Glutamatergic neuron (in vitro differentiated cells): ENCODE measurements around the gene AP2A1. TPM values are rescaled to one million over a fixed set of nuclear protein-coding genes. Genes with fewer than 3 reads are reported as not detected.

Experiments
- DNase-seq: peaks from one replicate; pipeline ENCODE4 v3.0.0; 2022
- H3K27ac Mint-ChIP-seq: one replicate; pipeline ENCODE4 v1.8.0; 2020; ENCODE audit warnings: mild to moderate bottlenecking, mixed read lengths, inconsistent platforms; ENCODE audit not compliant: unreplicated experiment
- H3K27me3 Mint-ChIP-seq: one replicate; pipeline ENCODE4 v1.8.0; 2020; ENCODE audit warnings: mild to moderate bottlenecking, moderate library complexity, mixed read lengths, inconsistent platforms; ENCODE audit not compliant: unreplicated experiment
- H3K36me3 Mint-ChIP-seq: one replicate; pipeline ENCODE4 v1.8.0; 2020; ENCODE audit warnings: mild to moderate bottlenecking, mixed read lengths, inconsistent platforms; ENCODE audit not compliant: unreplicated experiment
- H3K4me1 Mint-ChIP-seq: one replicate; pipeline ENCODE4 v1.8.0; 2020; ENCODE audit warnings: mild to moderate bottlenecking, low read depth, mixed read lengths, inconsistent platforms; ENCODE audit not compliant: unreplicated experiment
- H3K4me3 Mint-ChIP-seq: one replicate; pipeline ENCODE4 v1.8.0; 2020; ENCODE audit warnings: mild to moderate bottlenecking, mixed read lengths, inconsistent platforms; ENCODE audit not compliant: unreplicated experiment
- H3K9me3 Mint-ChIP-seq: one replicate; pipeline ENCODE4 v1.8.0; 2020; ENCODE audit warnings: mild to moderate bottlenecking, moderate library complexity, mixed read lengths, inconsistent platforms; ENCODE audit not compliant: unreplicated experiment
- CTCF ChIP-seq: fragments of 200-600 bp; sonication (generic); IDR thresholded peaks from one replicate; pipeline ENCODE4 v1.5.0; 2021; ENCODE audit not compliant: partially characterized antibody, unreplicated experiment
- microRNA-seq: library from miRNA; unstranded; fragments of <30 nt; microRNA quantifications from one replicate; pipeline ENCODE4, GENCODE V29; 2020; ENCODE audit not compliant: unreplicated experiment
- total RNA-seq: library from RNA; stranded (reverse); fragmentation: NEBNext Ultra II Directional; extraction: Animal tissue kit (Norgen Biotek cat#: 25700); gene quantifications from one replicate; pipeline ENCODE4 v1.2.1, GENCODE V29; 2021; ENCODE audit not compliant: unreplicated experiment

Gene AP2A1
- total RNA-seq, 1 donor from 2014 or later = 175 TPM

- TF ChIP-seq CTCF = no peak
- Mint-ChIP-seq H3K9me3 (peaks cover 12% of the 10 kb centered on the region), H3K27me3 (peaks cover 20% of the 10 kb centered on the region), H3K4me1 (peaks cover 11% of the 10 kb centered on the region), H3K36me3 (no peaks in the 10 kb centered on the region), H3K4me3 (no peak overlapping the region), H3K27ac (no peak overlapping the region)
- DNase-seq = no peak
Observed at GRCh38 chr19:49856574-49857021, 89.8 kb downstream of the AP2A1 start.

Small RNA genes within 50 kb of the gene (microRNA-seq; reads per million reads assigned to microRNA genes)
- gene MIR4749 (20.9 reads per million, percentile 59 among the genes with 10 or more reads in this experiment), gene MIR6799 (3.9 reads per million, percentile 27 among the genes with 10 or more reads in this experiment), gene MIR6800 (2.5 reads per million, percentile 17 among the genes with 10 or more reads in this experiment)

Other genes with a start within 250 kb of the AP2A1 start
- 2.5 TPM for gene RCN3, start 239.0 kb upstream of the AP2A1 start, total RNA-seq
- gene NOSIP, start 186.4 kb upstream of the AP2A1 start, total RNA-seq = 94.4 TPM
- 0.29 TPM for gene PRRG2, start 185.7 kb upstream of the AP2A1 start, total RNA-seq
- 39.2 TPM for gene PRR12, start 175.8 kb upstream of the AP2A1 start, total RNA-seq
- gene RRAS, start 126.9 kb upstream of the AP2A1 start, total RNA-seq = 4.7 TPM
- gene SCAF1, start 124.8 kb upstream of the AP2A1 start, total RNA-seq = 84.4 TPM
- 40.1 TPM for gene IRF3, start 101.1 kb upstream of the AP2A1 start, total RNA-seq
- 7.5 TPM for gene BCL2L12, start 101.1 kb upstream of the AP2A1 start, total RNA-seq
- 177 TPM for gene PRMT1, start 89.7 kb upstream of the AP2A1 start, total RNA-seq
- gene ADM5, start 77.4 kb upstream of the AP2A1 start, total RNA-seq = 3.2 TPM
- gene CPT1C, start 75.9 kb upstream of the AP2A1 start, total RNA-seq = 133 TPM
- not detected for gene TSKS, start 3.7 kb upstream of the AP2A1 start, total RNA-seq
- 13.6 TPM for gene FUZ, start 46.3 kb downstream of the AP2A1 start, total RNA-seq
- 51.0 TPM for gene MED25, start 51.3 kb downstream of the AP2A1 start, total RNA-seq
- gene PTOV1, start 84.2 kb downstream of the AP2A1 start, total RNA-seq = 342 TPM
- 81.3 TPM for gene PNKP, start 100.6 kb downstream of the AP2A1 start, total RNA-seq
- gene AKT1S1, start 110.4 kb downstream of the AP2A1 start, total RNA-seq = 23.7 TPM
- gene TBC1D17, start 110.7 kb downstream of the AP2A1 start, total RNA-seq = 56.8 TPM
- gene IL4I1, start 129.9 kb downstream of the AP2A1 start, total RNA-seq = 0.59 TPM
- gene ATF5, start 162.2 kb downstream of the AP2A1 start, total RNA-seq = 138 TPM
- 65.4 TPM for gene NUP62, start 162.5 kb downstream of the AP2A1 start, total RNA-seq
- gene SIGLEC11, start 194.2 kb downstream of the AP2A1 start, total RNA-seq = not detected